Measurements from ENCODE around the gene ATF7IP2.
A peak's percentile ranks its signal among the peaks of the same experiment; 100 is the strongest.
"Not testable (repeated sequence)": the region's sequence is repeated elsewhere in the genome, so short reads cannot be mapped to it uniquely, and the experiment has no call there.

The ATF7IP2 gene

GRCh38 chr16:10497132-10498101 lies 111.6 kb downstream of the ATF7IP2 start:
- H3K4me3 ChIP-seq (ENCODE audit: low read length) = no peak overlapping the region
- no peak for TF ChIP-seq CTCF (conservative IDR thresholded peaks at IDR 0.05; ENCODE audit: low read depth, low read length)
- no peak for DNase-seq (ENCODE audit: low read depth)

- no peak for TF ChIP-seq CTCF (conservative IDR thresholded peaks at IDR 0.05; ENCODE audit: low read depth, low read length)
- DNase-seq (ENCODE audit: low read depth) = no peak
- no peak overlapping the region for H3K4me3 ChIP-seq (ENCODE audit: low read length)
Observed at GRCh38 chr16:10500582-10500981, 114.7 kb downstream of the ATF7IP2 start.

- no peak overlapping the region for H3K4me3 ChIP-seq (ENCODE audit: low read length)
- DNase-seq (ENCODE audit: low read depth) = no peak
- no peak for TF ChIP-seq CTCF (conservative IDR thresholded peaks at IDR 0.05; ENCODE audit: low read depth, low read length)
Observed at GRCh38 chr16:10501016-10501607, 115.3 kb downstream of the ATF7IP2 start.

GRCh38 chr16:10502776-10503175 lies 116.9 kb downstream of the ATF7IP2 start:
- no peak overlapping the region for H3K4me3 ChIP-seq (ENCODE audit: low read length)
- DNase-seq (ENCODE audit: low read depth) = no peak
- TF ChIP-seq CTCF (conservative IDR thresholded peaks at IDR 0.05; ENCODE audit: low read depth, low read length) = no peak

- no peak for DNase-seq (ENCODE audit: low read depth)
- no peak overlapping the region for H3K4me3 ChIP-seq (ENCODE audit: low read length)
- TF ChIP-seq CTCF (conservative IDR thresholded peaks at IDR 0.05; ENCODE audit: low read depth, low read length) = no peak
Observed at GRCh38 chr16:10504404-10504885, 118.6 kb downstream of the ATF7IP2 start.

- H3K4me3 ChIP-seq (ENCODE audit: low read length); DNase-seq (ENCODE audit: low read depth): not testable (repeated sequence)
Observed at GRCh38 chr16:10505286-10505685, 119.4 kb downstream of the ATF7IP2 start.

- DNase-seq (ENCODE audit: low read depth) = no peak
- TF ChIP-seq CTCF (conservative IDR thresholded peaks at IDR 0.05; ENCODE audit: low read depth, low read length) = peak; percentile 75
- H3K4me3 ChIP-seq (ENCODE audit: low read length) = no peak overlapping the region
Observed at GRCh38 chr16:10509534-10510025, 123.7 kb downstream of the ATF7IP2 start.
